ENCODE results near the gene DTD2. TPM values are rescaled to one million over a fixed set of nuclear protein-coding genes. Genes with fewer than 3 reads are reported as not detected.
"Not testable (repeated sequence)": the region's sequence is repeated elsewhere in the genome, so short reads cannot be mapped to it uniquely, and the experiment has no call there.

Gene DTD2
- total RNA-seq (2014; rRNA removed; shearing (Covaris generic)): 23.7 and 29.9 TPM in 2 replicates

DNA sequence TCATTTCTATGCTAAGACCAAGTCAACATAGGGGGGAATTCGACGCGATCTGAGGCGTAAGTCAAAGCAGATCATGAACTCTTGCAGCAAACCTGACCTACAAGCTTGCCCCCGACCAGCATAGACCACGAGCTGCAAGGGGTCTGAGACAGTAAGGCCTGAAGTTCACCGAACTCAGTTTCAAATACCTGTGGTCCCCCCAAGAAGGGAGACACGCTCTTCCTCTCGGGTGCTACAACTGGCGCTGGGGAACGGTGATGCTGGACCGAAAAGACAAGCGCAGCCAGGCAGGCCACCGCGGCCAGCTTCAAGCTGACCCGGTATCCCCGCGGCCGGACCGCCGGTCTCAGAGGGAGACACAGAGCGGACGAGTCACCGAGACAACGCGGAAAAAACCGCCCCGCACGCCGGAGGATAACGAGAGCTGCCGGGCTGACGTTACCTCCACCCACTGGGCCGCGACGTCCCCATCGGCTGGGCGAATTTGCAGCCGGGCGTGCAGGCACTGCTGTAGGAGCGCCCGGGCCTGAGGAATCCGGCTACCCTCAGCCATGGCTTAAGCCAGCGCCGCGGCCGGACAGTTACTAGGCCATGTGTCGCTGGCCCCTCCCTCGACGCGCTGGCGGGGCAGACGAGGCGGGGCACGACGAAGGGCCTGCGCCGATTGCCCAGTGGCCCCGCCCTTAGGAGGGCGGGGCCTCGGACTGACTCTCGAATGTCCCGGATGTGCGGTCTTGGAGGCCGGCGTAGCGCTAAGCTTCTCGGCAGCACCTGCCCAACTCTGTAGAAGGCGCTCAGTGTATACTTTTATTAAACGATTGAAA lies at the start of gene DTD2:
DTD2 (minus strand) TSS at position 666 of the 824 bp plus-strand sequence; CDS start at position 553, 113 bp downstream.
- DNase-seq (ENCODE audit: low spot score): peak; percentile 77

DNA sequence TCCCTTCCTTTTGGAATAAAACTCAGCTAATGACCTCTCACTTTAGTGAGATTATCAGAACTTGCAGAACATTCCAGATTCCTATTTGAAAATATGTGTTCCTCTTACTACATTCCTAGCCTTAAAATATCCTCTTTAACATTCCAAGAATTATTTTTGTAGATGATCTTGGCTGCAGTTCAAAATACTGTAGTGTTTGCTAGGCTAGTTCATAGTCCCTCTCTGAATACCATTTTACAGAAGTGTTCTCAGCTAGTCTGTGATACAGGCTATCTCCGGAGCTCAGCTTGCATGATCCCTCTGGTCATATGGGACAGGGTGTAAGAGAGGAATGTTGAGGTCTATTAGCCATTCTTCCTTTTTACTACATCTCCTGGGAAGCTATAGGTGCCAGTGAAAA lies 48.1 kb upstream of the DTD2 start:
- peak; percentile 2 for DNase-seq (ENCODE audit: low spot score)

DNA sequence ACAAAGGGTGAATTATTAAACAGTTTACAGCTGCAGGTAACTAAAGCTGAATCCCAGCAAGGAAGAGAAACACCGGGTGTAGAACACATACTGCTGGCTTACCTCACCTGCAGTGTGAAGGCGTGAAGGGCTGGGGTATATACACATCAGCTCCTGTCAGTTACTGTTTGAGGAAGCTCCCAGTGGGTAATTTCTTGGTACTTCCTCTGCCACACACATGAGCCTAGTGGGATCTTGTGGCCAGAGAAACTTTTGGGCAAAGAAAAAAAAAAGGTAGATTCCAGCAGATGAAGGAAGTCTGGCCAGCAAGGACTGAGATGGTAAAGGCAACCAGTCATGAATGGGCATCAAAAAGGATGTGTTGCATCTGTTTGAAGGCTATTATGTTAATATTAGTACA lies 44.6 kb upstream of the DTD2 start:
- no peak for DNase-seq (ENCODE audit: low spot score)

DNA sequence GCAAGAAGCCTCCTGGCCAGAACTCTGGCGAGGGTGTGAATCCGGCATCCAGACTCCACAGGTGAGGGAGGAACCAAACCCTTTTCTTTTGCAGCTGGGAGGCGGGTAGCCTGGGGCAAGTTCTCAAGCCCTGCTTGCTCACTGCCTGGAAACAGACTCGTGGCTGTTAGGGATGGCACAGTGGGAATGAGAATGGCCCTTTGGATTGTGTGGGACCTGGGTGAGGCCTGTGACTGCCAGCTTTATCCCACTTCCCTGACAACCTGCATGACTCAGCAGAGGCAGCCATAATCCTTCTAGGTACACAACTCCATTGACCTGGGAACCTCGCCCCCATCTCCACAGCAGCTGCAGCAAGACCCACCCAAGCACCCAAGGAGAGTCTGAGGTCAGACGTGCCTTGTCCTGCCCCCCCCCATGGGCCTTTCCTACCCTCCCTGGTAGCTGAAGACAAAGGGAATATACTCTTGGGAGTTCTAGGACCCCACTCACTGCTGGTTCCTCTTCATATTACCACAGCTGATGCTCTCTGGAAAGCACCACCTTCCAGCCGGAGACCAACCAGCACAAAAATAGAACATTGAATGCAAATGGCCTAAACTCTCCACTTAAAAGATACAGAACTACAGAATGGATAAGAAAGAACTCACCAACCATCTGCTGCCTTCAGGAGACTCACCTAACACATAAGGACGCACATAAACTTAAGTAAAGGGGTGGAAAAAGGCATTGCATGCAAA lies 35.6 kb upstream of the DTD2 start:
- no peak for DNase-seq (ENCODE audit: low spot score)

DNA sequence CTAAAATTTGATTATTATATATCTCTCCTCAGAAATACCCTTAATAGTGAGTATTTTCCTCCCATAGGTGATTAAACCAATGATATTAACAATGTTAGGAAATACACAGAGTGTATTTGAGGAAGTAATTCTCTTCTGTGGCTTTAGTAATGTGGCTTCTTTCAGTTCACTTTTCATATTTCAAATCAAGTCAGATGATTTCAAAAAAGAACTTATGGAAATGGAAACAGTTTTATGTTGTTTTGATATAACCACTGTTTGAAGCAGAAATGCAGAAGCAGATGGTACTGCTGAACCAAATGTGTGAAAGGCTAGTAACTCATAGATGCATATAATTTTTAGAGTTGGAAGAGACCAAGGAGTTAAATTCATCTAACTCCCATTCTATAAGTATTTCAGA lies 32.4 kb upstream of the DTD2 start:
- no peak for DNase-seq (ENCODE audit: low spot score)

DNA sequence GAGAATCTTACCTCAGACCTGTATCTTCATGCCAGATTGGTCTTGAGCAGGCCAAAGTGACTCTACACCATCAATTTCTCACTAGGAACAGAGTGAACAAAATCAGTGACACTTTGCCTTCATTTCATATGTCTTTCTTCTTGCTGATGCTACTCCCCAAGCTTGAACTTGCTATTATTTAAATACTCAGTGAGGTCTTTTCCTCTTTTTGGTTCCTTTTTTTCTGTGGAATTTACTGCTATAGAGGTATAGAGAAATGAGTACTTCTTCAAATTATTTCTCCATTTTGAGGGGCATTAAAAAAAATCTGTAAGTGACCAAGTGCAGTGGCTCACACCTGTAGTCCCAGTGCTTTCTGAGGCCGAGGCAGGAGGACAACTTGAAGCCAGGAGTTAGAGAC lies 30.6 kb upstream of the DTD2 start, which contains the start of gene GPR33:
GPR33 (minus strand) TSS at position 154 of the 400 bp plus-strand sequence. CDS start 4,074 bp downstream, outside the sequence.
- no peak for DNase-seq (ENCODE audit: low spot score)

DNA sequence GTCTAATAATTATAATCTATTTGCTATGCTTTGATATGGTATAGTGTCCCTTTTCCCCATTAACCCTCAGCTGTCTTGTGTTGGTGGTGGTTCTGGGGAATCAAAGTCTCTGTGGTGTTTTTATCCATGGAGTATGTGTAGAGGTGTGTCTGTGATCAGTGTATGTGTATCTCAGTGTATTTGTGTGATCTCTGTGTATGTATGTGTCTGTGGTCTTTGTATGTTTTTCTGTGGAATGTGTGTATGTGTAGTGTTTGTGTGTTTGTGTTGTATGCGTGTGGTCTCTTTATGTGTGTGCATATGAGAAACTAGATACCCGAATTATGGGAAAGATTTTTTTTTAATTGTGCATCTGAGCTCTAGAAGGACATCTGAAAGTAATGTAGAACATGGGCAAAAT lies 29.5 kb upstream of the DTD2 start:
- DNase-seq (ENCODE audit: low spot score): no peak

DNA sequence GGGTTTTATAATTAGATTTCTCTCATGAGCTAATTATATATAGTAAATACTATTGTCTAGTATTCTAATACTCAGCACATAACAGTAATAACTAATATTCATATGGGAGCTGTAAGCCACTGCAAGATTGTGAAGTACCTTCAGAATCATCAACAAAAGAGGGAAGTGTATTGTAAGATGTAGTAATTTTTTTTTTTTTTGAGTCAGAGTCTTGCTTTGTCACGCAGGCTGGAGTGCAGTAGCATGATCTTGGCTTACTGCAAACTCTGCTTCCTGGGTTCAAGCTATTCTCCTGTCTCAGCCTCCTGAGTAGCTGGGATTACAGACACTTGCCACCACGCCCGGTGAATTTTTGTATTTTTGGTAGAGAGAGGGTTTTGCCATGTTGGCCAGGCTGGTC lies 27.4 kb upstream of the DTD2 start:
- no peak for DNase-seq (ENCODE audit: low spot score)

DNA sequence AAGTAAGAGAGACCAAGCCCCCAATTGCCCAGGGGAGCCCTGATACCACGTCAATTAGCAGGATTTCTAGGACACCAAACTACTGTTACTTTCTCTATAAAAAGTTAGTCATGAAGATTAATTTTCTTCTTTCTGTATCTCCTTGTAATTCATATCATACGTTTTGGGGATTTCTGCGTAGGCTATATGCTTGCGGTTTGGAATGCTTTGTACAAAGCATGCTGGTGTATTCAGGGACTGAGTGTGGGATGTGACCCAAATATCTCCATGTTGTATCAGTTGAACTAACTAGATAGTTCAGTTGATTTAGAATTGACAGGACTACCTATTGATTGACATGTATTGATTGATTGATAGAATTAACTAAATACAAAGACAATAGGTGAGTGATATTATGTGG lies 22.9 kb upstream of the DTD2 start:
- DNase-seq (ENCODE audit: low spot score): no peak

DNA sequence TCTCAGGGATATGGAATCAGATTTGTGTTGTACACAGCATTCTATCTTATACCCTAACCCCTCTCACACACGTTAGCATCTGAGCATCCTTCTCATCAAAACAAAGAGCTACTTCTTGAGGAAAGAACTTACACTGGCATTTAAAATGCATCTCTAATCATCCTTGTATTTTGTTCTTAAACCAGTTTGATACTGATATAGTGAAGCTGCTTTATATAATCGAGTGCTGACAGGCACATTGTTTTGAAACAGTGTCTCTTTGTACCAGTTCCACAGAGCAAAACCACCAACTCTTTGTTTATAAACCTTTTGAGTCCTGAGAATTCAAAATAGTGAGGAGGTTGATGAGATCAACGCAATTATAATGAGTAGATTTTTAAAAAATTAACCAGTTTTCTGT lies 21.7 kb upstream of the DTD2 start:
- DNase-seq (ENCODE audit: low spot score): no peak

DNA sequence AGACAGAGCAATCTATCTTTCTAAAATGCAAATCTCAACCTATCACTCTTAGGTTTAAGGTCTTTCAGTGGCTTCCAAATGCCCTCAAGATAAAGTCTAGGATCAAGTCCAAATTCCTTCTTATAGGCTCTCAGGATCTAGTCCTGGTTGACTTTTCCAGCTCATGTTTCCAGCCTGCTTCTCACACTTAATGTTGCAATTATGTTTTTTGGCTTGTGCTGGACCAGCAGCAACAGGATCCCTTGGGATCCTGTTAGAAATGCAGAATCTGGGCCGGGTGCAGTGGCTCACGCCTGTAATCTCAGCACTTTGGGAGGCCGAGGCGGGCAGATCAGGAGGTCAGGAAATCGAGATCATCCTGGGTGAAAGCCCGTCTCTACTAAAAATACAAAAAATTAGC lies 19.9 kb upstream of the DTD2 start:
- DNase-seq (ENCODE audit: low spot score): no peak

DNA sequence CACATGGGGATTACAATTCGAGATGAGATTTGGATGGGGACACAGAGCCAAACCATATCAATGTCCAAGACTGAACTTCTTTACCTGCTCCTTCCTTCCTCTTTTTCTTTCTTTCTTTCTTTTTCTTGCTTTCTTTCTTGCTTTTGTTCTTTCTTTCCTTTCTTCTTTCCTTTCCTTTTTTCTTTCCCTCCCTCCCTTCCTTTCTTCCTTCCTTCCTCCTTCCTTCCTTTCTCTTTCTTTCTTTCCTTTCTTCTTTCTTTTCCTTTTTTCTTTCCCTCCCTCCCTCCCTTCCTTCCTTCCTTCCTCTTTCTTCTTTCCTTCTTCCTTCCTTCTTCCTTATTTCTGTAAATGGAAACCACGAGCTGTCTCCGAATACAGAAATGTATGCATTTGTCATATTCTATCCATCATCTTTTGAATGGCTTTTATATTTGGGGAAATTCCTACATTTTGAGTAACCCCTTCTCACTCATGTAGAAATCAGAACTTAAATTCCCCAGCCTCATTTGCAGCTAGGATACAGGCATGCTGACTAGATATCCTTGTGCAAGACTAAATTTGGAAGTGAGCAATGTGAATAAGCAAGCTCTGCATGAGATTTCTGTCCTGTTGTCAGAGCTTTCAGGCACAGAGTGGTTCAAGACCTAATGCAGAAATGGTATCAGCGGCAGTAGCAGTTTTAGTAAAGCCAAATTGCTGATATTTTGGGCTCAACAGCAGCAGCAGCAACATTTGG lies 19.0 kb upstream of the DTD2 start:
- no peak for DNase-seq (ENCODE audit: low spot score)

DNA sequence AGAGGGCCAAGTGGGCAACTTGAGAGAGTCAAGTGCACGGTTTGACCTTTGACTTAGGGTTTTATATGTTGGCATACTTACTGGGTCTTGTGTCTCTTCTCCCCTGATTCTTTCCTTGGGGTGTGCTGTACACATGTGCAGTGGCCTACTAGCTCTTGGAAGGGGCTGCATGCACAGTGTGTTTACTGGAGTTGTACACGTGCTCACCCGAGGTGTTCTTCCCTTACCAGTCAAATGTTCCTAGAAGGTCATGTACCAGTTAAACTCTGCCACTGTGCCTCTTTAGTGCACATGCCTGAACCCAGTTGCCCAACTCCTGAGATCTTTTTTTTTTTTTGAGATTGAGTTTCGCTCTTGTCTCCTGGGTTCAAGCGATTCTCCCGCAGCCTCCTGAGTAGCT lies 9.2 kb upstream of the DTD2 start:
- no peak for DNase-seq (ENCODE audit: low spot score)

DNA sequence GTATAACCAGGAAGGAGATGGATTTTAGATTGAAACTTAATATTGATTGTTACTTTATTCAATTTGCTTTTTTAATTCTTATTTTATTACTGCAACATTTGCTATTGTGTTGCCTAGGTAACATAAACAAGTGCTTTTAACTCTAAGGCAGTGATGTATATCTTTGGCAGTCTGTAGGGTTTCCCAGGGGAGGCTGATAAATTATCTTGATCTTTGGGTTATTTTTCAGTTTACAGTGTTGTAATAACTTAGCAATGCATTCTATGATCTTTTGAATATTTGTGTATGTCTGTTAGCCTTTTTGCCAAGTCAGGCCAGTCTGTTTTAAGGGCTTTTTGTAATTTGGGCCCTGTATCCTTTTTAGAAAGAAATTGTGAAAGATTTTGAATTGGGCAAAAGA lies 7.8 kb upstream of the DTD2 start:
- DNase-seq (ENCODE audit: low spot score): no peak

DNA sequence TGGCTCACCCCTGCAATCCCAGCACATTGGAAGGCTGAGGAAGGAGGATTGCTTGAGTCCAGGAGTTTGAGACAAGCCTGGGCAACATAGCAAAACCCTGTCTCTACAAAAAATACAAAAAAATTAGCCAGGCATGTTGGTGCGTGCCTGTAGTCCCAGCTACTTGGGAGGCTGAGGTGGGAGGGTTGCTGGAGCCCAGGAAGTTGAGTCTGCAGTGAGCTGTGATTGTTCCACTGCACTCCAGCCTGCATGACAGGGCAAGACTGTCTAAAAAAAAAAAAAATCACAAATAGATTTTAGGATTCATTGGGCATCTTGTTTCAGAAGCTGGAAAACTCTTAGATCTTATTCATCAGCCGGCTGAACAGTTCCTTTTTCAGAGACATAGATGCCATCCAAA lies 5.1 kb upstream of the DTD2 start:
- DNase-seq (ENCODE audit: low spot score): not testable (repeated sequence)

DNA sequence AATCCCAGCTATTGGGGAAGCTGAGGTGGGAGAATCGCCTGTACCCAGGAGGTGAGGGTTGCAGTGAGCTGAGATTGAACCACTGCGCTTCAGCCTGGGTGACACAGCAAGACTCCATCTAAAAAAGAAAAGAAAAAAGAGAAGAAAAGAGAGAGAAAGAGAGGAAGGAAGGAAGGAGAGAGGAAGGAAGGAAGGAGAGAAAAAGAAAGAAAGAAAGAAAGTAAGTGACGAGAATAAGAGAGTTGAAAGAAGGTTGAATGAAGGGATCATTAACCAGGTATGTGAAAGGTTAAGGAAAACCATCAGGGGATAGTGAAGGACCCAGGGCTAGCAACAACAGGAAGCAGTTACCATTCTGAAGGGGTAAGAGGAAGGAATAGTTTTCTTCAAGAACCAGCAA lies 4.2 kb upstream of the DTD2 start:
- DNase-seq (ENCODE audit: low spot score): no peak

DNA sequence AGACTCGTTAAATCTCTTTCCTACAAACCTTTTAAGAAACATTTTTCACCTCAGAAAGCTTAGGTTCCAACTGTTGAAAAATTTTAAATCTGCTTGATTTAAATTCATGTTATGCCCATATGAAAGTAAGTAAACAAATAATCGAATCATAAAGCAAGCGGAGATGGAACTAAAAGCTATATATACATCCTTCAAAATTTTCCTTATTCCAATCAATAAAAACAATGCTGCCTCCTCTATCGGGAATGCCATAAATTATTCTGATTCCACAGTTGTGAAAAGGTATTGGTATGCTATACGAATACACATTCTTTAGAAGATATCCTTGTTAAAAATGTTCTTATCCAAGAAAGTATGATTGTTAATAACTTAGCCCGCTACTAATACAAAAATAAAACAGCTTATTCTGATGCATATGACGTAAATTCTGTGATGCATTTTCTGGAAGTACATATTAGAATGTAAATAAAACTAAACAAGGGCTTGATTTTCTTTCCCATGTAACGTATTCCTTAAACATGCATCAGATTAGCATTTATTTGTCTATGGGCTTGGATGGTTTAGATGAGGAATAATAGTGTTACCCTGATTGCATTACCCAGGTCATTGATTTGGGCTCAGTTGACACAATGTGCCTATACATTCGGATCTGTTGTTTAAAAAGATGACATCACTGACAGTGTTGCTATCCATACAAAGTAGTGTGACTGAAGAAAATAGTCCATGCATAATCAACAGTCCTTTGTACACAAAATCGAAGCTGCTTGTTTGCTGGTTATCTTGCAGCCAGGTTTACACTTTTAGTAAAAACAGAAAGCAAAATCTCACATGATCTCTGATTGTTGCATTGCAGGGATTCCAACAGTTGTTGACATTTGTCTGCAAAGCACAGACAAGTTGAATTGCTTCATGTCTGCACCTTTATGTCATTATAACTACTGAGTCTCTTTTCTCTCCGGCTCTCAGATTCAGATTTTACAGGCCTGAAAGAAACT lies 656 bp upstream of the DTD2 start:
- no peak for DNase-seq (ENCODE audit: low spot score)

DNA sequence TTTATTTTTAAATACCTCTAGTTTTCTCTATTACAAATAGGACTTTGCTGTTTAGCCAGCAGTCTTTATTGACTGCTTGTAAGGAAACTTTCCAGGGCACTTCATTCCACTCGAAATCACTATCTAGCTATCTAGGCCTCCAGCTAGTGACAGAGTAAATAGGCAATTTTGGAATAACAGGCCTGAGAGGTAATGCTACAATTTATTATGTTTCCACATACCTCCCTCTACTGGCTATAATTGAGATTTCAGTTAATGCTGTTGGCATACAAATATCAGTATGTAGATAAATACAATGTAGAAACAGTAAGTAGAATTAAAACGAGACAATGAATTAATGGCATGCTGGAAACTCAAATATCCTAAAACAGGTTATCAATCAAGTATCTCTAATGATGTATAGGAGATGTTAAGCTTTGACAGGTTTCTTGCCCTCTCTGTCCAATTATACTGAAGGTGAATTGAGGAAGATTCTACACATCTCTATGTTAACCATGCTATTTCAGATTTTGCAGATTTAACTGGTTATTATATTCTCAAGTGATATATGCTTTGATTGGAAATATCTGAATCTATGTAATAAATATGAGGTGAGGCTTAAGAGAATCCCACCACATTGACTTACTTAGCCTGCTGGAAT lies 7.2 kb downstream of the DTD2 start:
- peak; percentile 3 for DNase-seq (ENCODE audit: low spot score)

DNA sequence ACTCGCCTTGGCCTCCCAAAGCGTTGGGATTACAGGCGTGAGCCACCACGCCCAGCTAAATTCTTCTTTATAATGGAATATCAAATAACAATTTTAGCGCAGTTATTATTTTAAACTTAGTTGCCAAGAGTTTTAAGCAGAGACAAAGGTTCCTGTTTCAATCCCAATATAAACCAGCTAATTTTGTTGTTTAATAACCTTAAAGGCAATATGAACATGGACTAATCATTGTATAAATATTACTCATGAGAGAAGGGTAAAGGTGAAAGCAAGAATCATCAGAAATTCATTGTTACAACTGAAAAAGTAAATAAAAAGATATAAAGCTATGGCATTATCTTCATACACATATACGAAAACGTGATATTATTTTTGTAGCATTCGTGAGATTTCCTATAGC lies 8.2 kb downstream of the DTD2 start:
- DNase-seq (ENCODE audit: low spot score): no peak

DNA sequence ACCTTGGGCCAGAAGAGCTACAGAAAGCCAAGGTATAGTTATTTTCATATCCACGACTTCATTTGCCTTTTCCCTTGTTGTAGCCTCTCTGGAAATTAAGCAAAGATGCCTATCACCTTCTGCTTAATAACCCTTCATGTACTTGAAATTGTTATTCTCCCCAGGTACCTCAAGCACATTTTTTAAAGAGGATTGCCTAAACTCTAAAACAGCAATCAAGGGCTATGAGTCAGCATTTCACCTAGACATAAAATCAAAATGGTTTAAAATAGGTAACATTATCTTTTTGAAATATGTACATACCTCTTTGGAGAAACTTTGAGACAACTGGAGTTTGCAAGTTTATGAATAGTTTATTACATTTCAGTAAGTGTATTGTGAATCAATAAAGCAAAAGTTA lies 11.6 kb downstream of the DTD2 start:
- no peak for DNase-seq (ENCODE audit: low spot score)

DNA sequence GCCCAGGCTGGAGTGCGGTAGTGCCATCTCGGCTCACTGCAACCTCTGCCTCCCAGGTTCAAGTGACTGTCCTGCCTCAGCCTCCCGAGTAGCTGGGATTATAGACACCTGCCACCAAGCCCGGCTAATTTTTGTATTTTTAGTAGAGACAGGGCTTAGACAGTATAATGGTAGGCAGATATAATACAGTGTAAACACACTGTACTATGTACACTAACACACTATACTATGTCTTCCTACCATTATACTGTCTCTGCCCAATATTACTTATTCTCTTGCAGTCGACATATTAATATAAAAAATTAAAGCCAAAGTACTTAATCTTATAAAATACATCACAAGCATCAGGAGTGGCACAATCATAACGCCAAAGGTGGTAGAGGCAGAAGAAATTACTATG lies 15.0 kb downstream of the DTD2 start:
- DNase-seq (ENCODE audit: low spot score): no peak

Data from A172 (cell line).